NCI-H524 treated with DMSO at 0.1 percent for 48 hours (cell line): ENCODE results near the gene UQCR10.

Experiments
- DNase-seq: peaks from one replicate; lab custom pipeline; 2025; lab: John Stamatoyannopoulos, UW

UQCR10 gene

DNA sequence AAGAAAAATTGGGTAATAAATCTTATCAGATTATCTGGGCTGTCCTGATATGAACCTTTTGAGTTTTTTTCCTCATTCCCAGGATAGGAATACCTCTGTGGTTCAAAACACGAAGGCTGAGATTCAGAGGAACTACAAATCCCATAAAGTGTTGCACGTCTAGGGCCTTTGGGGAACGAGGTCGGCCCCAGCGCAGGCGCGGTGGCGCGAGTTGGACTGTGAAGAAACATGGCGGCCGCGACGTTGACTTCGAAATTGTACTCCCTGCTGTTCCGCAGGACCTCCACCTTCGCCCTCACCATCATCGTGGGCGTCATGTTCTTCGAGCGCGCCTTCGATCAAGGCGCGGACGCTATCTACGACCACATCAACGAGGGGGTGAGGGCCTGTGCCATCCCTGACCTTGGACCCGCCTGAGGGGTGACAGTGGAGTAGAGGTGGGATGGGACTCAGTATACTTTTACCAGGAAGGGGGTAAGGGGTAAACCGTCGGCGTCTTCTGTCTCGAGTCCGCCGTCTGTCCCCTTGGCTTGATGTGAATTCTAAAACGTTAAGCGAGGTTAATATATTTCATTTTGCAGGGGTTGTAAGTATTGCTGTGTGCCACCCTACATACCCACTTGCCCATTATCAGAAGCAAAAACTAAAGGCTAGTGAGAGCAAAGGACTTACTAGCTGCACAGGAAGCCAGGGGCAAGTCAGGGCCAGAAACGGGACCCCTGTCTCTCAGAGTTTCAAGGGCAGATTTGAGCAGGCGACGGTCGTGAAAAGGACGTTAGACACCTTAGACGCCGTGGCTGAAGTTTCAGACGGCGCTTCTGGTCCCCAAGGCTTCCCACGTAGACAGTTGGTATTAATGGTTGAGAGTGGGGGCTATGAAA lies at the start of gene UQCR10:
Gene UQCR10 (plus strand): TSS at position 199 of the 881 bp plus-strand sequence. CDS start 30 bp downstream, at position 229.
- peak; percentile 59 for DNase-seq

DNA sequence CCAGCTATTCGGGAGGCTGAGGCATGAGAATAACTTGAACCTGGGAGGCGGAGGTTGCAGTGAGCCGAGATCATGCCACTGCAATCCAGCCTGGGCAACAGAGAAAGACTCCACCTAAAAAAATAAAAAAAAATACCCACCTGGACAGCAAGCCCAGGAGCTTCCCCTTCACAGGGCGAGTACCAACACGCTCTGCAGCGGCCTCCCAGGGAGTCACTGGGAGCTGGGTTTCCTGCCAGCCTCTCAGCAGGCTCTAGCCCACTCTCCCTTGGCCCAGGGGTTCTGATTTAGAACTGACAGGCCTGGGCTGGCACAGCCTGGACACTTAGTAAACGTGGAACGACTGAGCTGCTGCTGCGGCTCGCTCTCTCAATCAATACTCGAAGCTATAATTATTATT lies 49.4 kb upstream of the UQCR10 start:
- DNase-seq, result no peak

DNA sequence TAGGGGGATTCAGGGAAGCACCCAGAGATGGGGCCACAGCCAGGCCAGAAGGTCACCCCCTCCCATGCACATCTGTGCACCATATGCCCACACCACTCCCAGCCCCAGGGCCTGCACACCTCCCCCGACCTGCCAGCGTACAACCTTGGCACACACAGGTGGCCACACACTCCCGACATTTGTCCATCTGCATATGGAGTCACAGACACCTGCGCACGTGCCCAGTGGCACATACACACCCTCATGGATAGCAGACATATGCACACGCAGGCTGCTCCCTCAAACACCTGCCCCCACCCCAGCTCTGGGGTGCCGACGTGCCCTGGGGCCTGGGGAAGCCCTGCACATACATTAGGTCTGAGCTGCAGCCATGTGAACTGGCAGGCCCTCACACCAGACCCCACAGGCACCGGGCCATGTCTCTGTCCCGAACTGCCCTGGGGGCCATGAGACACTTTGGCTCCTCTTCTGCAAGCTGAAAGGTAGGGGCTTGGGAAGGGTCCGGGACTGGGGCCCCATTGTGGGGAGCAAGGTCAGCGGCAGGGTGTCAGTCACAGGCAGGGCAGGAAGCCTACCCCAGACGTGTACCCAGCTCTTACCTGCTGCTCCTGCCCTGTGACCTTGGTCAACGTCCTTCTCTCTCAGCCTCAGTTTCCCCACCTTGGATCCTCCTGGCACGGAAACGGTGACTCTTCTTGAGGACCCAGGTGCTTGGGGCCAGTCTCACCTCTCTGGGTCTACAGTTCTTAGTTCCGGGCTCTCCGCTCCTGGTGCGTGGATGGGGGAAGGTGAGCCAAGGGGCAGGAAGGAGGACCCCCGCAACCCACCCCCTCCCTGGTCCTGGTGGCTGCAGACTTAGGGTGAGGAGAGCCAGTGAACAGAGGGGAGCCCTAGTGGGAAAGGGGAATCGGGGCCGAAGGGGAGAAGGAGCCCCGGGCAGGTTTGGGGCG lies 47.9 kb upstream of the UQCR10 start:
- DNase-seq, result no peak

DNA sequence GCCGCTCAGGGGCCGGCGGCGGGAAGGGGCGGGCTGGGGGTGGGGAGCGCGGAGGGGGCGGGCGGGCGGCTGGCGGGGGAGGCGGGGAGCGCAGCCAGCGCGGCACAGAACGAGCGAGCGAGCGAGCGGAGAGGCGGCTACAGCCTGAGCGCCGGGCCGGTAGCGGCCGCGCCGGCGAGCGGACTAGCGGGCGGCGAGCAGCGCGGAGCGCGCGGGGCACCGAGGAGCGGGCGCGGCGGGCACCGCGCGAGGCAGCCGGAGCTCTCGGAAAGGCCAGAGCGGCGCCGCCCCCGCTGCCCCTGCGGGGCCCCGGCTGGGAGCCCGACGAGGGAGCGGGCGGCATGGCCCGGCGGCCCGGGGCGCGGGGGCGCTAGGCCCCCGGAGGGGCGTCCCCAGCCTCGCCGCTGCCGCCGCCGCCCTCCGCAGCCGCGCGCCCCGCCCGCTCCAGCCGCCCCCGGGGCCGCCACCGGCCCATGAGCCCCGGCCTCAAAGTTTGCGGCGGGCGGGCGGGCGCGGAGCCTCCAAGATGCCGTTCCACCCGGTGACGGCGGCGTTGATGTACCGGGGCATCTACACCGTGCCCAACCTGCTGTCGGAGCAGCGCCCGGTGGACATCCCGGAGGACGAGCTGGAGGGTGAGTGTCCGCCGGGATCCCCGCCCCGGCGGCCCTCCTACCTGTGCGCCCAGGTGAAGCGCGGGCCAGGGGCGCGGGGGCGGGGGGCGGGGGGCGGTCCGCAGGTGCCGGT lies 47.1 kb upstream of the UQCR10 start, which contains the start of gene CABP7:
Gene CABP7 (plus strand): TSS at position 105 of the 747 bp plus-strand sequence. CDS start 422 bp downstream, at position 527.
- DNase-seq, result no peak

DNA sequence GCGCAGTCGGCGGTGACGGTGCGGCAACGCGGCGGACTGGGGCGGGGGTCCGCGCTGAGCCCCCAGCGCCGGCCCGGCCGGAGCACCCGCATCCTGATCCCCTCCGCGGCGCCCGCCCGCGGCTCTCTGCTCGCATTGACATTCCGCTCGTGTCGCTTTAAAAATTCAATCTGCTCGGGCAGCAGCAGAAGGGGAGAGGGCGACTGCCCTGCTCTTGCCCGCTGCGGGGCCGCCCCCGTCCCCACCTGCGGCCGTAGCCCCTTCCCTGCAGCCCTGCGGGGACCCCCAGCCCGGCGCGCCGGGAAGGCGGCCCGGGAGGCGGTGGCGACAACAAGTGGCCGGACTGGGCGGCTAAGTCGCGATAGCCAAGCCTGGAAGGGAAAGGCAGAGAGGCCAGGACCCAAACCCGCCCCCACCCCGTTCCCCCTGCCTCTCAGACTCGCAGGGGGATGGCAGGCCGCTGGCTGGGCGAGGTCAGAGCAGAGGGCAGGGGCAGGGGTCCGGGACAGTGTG lies 46.3 kb upstream of the UQCR10 start:
- DNase-seq, result no peak

DNA sequence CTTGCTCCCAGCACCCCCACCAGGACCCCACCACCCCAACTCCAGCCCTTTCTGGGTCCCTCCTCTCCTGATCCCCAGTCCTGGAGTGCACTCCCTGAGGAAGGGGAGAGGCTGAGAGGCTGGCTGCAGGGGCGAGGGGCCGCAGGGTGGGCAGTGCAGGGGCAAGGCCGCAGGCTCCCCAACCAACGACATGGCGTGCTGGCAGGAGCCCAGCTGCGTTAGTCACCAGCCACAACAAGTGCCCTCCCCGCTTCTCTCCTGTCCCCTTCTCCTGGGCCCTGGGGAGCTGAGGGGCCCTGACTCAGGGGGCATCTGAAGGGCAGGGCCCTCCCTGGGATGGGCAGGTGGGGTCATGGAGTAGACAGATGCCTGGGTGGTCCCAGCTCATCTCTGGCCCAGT lies 45.0 kb upstream of the UQCR10 start:
- DNase-seq, result no peak

DNA sequence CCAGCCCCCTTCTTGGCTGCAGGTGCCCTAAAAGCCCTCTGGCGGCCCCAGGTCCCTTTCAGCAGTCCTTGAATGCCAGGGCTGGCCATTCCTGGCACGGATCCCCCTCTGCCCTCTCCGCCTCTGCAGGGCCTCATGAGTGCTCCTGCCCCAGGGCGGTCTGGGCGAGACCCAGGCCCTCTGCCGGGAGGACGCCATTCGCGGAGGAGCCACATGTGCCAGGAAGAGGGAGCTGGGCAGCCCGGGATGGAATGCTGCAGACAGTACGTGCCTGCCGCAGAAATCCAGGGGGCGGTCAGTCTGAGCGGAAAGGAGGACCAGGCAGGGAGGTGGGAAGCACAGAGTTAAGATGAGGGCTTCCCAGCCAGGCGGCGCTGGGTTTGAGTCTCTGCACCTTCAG lies 44.6 kb upstream of the UQCR10 start:
- no peak for DNase-seq

DNA sequence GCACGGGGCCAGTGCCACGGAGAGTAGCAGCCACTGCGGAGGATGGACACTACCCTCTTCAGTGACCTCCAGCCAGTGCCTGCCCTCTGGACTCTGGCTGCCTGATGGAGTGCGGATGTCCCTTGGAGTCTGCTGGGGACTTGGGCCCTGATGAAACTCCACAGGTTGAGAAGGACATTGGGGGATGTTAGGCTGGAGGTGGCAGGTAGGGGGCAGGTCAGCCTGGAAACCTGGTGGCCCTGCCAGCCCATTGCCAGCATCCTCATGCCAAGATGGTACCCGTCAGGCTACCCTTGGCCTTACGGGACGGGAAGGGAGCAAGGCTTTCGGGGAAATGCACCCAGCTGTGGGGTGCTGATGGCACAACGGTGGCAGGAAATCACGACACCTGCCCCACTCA lies 43.4 kb upstream of the UQCR10 start:
- no peak for DNase-seq

DNA sequence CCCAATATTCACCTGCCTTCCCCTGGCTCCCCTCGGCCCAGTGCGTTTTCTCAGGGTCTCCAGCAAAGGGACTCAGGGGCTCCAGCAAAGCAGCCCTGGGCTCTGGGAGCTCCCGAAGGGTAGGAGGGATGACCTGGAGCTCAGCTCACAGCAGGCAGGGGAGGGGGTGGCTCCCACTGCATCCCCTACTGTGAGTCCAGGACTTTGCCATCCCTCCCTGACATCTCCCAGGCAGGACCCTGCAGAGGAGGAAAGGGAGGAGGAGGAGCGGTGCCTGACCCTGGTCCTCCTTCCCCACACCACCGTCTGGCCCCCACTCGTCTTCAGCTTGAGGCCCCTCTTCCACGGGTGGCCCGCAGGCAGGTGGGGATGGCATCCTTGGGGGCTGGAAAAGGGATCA lies 42.3 kb upstream of the UQCR10 start:
- DNase-seq, result no peak

DNA sequence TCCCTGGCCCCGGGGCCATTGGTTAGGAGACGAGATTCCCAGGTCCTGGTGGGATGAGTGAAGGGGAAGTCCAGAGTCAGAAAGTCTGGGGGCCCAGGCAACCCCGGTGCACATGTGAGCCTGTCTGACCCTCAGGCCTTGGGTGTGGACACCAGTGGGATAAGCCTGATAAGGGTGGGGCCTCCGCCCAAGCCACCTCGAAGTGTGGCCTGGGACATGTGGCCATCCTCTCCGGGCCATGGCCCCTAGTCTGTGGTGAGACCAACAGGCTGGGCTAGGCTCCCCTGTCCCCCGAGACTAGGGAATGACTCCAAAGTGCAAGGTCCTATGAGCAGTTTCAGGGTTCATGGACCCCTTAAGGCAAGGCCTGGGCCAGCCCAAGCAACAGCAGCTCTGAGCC lies 41.1 kb upstream of the UQCR10 start:
- no peak for DNase-seq

DNA sequence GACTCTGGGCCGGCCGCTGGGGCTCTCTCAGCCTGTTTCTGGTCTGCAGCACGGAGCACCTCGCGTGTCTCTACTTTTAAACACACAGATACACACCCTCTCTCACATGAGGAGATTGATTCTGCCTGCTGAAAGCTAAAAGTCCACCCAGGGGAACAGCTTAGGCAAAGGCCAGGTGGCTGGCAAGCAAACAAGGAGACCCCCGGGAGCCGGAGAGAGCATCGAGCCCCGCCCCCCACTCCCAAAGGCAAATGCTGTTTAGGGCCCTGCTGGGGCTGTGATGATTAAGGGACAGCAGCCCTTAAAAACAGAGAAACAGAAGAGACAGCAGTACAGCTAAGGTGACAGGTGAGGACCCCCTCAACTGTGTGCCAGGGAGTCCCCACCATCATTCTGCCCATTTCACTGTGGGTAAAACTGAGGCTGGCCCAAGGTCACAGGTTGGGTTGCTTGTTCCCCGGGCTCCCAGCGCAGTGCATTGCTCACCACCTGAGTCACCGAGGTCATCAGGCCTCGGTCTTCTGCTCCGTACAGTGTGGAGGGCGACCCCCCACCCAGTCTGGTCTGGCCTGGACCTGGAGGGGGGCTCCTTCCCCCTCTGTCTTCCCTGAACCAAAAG lies 40.5 kb upstream of the UQCR10 start:
- peak; percentile 19 for DNase-seq

DNA sequence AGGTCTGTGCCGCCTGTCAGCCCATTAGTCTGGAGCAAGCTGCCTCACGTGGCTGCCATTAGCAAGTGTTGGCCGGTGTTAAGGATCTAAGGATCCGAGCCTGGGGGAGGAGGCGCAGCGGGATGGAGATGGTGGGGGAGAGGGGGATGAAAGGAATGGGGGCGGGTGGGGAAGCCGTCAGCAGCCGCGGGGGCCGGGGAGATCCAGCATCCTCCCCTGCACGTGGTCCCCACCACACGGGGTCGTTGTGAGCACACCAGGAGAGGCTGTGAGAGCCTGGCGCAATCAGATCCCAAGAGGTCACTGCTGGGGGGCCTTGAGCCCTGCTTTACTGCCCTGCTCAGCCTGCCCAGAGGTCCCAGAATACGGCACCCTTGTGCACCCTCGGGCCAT lies 40.0 kb upstream of the UQCR10 start:
- DNase-seq, result peak; percentile 21

DNA sequence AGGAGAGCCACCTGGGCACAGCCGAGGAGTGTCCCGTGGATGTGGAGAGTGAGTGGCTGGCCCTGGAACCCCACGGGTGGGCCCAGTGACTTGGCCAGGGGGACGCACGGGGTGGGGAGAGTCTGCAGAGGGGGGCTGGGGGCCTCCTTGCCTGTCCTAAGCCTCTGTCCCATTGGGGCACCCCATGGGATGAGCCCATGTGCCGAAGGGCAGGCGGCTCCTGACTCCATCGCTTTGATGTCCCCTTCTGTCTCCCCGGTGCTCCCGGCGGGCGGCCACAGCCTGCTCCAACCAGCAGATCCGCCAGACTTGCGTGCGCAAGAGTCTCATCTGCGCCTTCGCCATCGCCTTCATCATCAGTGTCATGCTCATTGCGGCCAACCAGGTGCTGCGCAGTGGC lies 38.0 kb upstream of the UQCR10 start:
- no peak for DNase-seq

DNA sequence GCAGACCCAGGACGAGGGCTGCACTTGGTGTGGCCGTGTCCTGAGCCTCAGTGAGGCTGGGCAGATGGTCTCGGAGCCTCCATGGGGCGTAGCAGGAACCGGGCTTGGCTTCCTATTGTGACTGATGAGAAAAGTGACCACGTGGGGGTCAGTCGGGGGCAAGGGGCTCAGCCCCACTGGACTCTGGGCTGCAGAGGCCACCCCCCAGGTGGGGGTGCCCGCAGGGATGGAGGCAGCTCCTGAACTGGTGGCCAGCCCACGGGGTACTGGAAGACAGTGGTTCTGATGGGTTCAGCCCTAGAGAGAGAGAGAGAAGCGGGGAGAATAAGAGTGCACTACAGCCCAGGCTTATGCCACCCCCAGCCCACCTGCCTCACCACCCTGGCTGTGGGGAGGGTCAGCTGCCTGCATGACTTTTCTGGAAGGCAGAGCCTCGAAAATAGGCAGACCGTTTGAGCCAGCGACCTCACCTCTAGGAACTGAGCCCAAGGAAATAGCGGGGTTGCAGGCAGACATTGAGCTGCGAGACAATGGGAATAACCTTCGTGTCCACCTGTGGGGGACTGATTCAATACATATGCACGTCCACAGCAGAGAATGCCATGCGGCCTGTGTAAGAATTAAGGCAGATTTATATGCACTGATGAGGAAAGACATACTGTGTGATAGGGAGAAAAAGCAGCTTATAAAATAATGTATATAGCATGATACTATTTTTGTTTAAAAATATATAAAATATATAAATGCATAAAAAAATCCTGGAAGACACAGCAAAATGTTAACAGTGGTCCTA lies 35.9 kb upstream of the UQCR10 start:
- no peak for DNase-seq

DNA sequence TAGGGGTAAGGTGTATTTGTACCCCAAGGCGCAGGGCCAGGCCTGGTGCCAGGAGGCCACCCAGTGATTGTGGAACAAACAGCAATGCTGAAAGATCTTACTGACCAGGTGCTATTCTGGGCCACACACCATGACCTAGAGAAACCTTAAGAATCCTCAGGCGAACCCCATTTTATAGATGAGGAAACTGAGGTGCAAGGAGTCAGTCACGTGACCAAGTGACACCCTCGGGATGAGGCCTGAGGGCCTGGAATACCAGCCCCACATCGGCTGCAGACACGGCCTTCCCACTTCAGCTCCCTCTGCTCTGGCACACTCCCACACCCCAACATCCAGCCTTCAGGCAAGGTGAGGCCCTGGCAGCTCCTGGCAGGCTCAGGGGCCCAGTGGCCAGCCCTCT lies 34.3 kb upstream of the UQCR10 start:
- no peak for DNase-seq

DNA sequence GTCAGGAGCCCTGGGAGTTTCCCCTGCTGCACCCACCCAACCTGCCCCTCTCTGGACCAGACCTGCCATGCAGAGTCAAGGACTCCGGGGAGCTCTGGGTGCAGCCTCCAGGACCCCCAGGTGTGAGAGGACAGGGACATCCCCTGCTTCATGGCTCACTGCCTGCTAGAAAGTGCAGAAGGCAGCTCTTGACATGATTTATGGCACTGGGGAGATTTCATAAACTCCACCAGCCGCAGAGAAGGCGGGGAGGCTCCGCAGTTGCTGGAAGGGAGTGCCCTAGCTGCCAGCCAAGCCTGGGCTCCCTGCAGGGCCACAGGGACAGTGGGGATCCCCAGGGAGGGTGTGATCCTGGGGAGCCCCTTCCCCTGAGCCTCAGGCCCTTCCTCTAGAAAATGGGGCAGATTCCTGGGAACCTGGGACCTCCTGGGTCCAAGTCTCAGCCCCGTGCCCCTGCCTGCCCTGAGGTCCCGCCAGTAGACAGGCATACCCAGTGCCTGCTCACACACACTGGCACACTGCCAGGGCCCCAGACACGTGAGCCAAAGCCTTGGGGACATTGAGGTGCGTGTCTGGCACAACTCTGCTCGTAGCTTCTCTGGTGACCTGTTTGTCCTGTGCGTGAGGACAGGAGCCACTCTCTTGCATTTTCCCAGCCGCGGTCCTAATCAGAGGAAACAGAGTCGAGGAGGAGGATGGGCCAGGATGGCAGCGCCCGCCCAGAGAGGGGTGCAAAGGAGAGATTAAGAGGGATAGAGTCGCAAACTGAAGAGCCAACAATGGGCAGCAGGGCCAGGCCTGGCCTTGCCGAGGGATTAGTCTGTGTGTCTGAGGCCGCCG lies 33.6 kb upstream of the UQCR10 start:
- peak; percentile 29 for DNase-seq

DNA sequence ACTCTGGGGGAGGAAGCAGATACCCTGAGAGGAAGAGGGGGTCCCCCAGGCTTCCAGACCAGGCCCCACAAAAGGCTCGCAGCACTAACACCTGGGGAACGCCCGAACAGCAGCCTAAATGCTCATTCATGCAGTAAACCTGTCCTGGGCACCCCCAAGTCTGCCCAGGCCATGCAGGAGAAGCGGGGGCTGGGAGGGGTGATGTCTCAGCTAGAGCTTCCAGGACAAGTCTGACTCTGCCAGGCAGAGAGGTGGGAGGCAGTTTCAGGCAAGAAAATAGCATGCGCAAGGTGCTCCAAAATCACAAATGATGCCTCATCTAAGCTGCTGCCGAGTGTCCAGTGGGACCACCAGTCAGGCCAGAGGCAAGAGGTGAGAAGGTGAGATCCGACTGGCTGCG lies 32.8 kb upstream of the UQCR10 start:
- DNase-seq, result no peak

DNA sequence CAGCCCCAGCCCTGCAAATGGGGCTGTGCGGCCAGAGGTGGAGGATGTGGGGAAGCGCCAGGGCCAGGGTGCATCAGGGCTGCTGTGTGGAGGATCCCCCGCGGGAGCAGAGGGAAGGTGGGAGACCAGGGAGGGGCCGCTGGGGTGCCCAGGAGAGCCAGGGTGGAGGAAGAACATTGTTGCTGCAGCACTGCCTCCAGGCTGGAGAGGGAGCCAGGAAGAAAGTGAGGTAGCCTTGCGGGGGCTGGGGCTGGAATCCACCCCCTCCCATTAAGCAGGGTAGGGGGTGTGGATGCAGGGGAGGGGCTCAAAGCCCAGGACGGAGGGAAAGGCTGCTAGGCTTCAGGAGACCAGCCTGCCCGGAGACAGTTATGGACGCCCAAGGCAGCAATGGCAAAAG lies 32.3 kb upstream of the UQCR10 start:
- DNase-seq, result no peak

DNA sequence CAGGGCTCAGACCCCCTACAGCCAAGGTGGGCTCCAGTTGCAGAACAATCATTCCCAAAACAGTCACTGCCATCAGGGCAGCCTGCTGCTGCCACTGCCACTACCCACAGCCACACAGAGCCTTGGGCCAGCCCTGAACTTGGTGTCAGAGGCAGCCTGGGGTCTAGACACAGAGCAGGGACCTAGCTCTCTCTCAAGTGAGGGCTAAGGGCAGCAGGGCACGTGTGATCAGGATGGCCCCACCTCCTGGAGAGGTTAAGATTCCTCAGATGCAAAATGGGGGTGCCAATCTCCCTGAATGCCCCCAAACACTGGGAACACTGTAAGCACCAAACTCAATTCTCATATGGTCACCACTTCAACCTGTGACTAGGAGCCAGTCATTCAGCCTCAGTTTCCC lies 31.8 kb upstream of the UQCR10 start:
- no peak for DNase-seq
